GM21576 (cell line): ENCODE measurements around the gene C12orf56.
"Not testable (repeated sequence)": the region's sequence is repeated elsewhere in the genome, so short reads cannot be mapped to it uniquely, and the experiment has no call there.

Experiments
- ATAC-seq: cut with Tn5 transposase; IDR thresholded peaks from one replicate; pipeline ENCODE4 v1.9.1; 2021; ENCODE audit warnings: mild to moderate bottlenecking, moderate library complexity; ENCODE audit not compliant: unreplicated experiment

Gene C12orf56

GRCh38 chr12:64240781-64241180, 149.8 kb downstream of the C12orf56 start:
- ATAC-seq = no peak

- no peak for ATAC-seq
Observed at GRCh38 chr12:64237382-64237781, 153.2 kb downstream of the C12orf56 start.

GRCh38 chr12:64236549-64236948, 154.0 kb downstream of the C12orf56 start:
- no peak for ATAC-seq

- no peak for ATAC-seq
Observed at GRCh38 chr12:64232196-64232595, 158.4 kb downstream of the C12orf56 start.

GRCh38 chr12:64229796-64230195, 160.8 kb downstream of the C12orf56 start:
- no peak for ATAC-seq

GRCh38 chr12:64229240-64229639, 161.3 kb downstream of the C12orf56 start:
- ATAC-seq = no peak

GRCh38 chr12:64225626-64226025, 164.9 kb downstream of the C12orf56 start:
- no peak for ATAC-seq

- peak; percentile 93 for ATAC-seq
Observed at GRCh38 chr12:64222009-64222765, 168.4 kb downstream of the C12orf56 start, which contains the start of gene KICS2. Gene KICS2 (minus strand): TSS chr12:64222296. CDS start chr12:64222237, 59 bp downstream.

- ATAC-seq = peak; percentile 25
Observed at GRCh38 chr12:64221651-64222008, 168.9 kb downstream of the C12orf56 start.

GRCh38 chr12:64220046-64220445, 170.5 kb downstream of the C12orf56 start:
- ATAC-seq = no peak

- ATAC-seq = no peak
Observed at GRCh38 chr12:64219145-64219544, 171.4 kb downstream of the C12orf56 start.

- no peak for ATAC-seq
Observed at GRCh38 chr12:64218597-64218996, 172.0 kb downstream of the C12orf56 start.

- not testable (repeated sequence) for ATAC-seq
Observed at GRCh38 chr12:64217643-64218042, 172.9 kb downstream of the C12orf56 start.

GRCh38 chr12:64216239-64216638, 174.3 kb downstream of the C12orf56 start:
- no peak for ATAC-seq
